H1 (cell line): Measurements from ENCODE around the gene SCGB1A1. TPM values are rescaled to one million over a fixed set of nuclear protein-coding genes. Genes with fewer than 3 reads are reported as not detected.
A peak's percentile ranks its signal among the peaks of the same experiment; 100 is the strongest.

Experiments used
- CTCF ChIA-PET: fragments of 300-600 bp; sonication (Branson Sonifier 250); formaldehyde crosslinking; loops from one replicate; lab custom pipeline; 2021; ENCODE audit not compliant: partially characterized antibody; lab: Charles Lee
- POLR2A ChIA-PET: fragments of 300-600 bp; sonication (Branson Sonifier 250); formaldehyde crosslinking; loops from one replicate; lab custom pipeline; 2021; ENCODE audit warnings: inconsistent platforms; ENCODE audit not compliant: partially characterized antibody; lab: Charles Lee
- DNase-seq, 2 experiments: peaks; one replicate each; pipeline versions ENCODE4 v3.0.0 to v3.0.0-alpha.2; 2010 to 2022; ENCODE audit warnings: low spot score in 2 of 2, low read depth in 1 of 2, mixed read lengths in 1 of 2
- FAIRE-seq: peaks from 2 replicates; lab custom pipeline; 2011; peaks lifted over from hg19 to GRCh38; lab: Jason Lieb, UNC
- H2AFZ ChIP-seq: 2 replicates; pipeline ENCODE4 v1.8.1; 2012; ENCODE audit warnings: low read length, inconsistent platforms
- H2AK5ac ChIP-seq: 2 replicates; pipeline ENCODE4 v1.6.1; 2013; ENCODE audit warnings: low read depth, low read length
- H2BK120ac ChIP-seq: replicated peaks from 2 replicates; pipeline ENCODE3; 2013; ENCODE audit warnings: low read depth, low read length, inconsistent platforms
- H2BK12ac ChIP-seq: 2 replicates; pipeline ENCODE4 v1.6.1; 2013; ENCODE audit warnings: low read depth, low read length
- H2BK15ac ChIP-seq: 2 replicates; pipeline ENCODE4 v1.6.1; 2013; ENCODE audit warnings: low read length
- H2BK20ac ChIP-seq: 2 replicates; pipeline ENCODE4 v1.6.1; 2013; ENCODE audit warnings: low read length
- H2BK5ac ChIP-seq: 2 replicates; pipeline ENCODE4 v1.6.1; 2013; ENCODE audit warnings: low read depth, low read length
- H3K14ac ChIP-seq: 2 replicates; pipeline ENCODE4 v1.6.1; 2013; ENCODE audit warnings: inconsistent platforms; ENCODE audit not compliant: insufficient read length
- H3K18ac ChIP-seq: 2 replicates; pipeline ENCODE4 v1.6.1; 2013; ENCODE audit warnings: low read length; ENCODE audit errors: extremely low read depth
- H3K23ac ChIP-seq: 2 replicates; pipeline ENCODE4 v1.6.1; 2013; ENCODE audit warnings: inconsistent platforms; ENCODE audit not compliant: insufficient read length
- H3K23me2 ChIP-seq: 2 replicates; pipeline ENCODE4 v1.6.1; 2013; ENCODE audit warnings: low read depth, low read length
- H3K27ac ChIP-seq: 2 replicates; pipeline ENCODE4 v1.6.1; 2011; ENCODE audit warnings: low read depth, low read length, inconsistent platforms
- H3K27me3 ChIP-seq, 4 experiments: replicated peaks in 1 of 4; 1 replicate in 1 of 4; 2 replicates in 3 of 4; pipeline versions ENCODE4 v1.6.1 to v1.8.1; 2011 to 2013; ENCODE audit warnings: low read length in 3 of 4, mild to moderate bottlenecking in 3 of 4, inconsistent platforms in 2 of 4, mixed read lengths in 2 of 4, moderate library complexity in 1 of 4; ENCODE audit not compliant: control insufficient read depth in 3 of 4, insufficient read depth in 3 of 4; ENCODE audit errors: extremely low read depth in 1 of 4
- H3K36me3 ChIP-seq, 4 experiments: 2 replicates each; pipeline versions ENCODE4 v1.6.1 to v1.8.1; 2011 to 2013; ENCODE audit warnings: mild to moderate bottlenecking in 4 of 4, low read length in 3 of 4, moderate library complexity in 2 of 4, control low read depth in 1 of 4, inconsistent platforms in 1 of 4; ENCODE audit not compliant: insufficient read depth in 4 of 4, control insufficient read depth in 2 of 4
- H3K4ac ChIP-seq: replicated peaks from 2 replicates; pipeline ENCODE3; 2013; ENCODE audit warnings: low read length, low read depth, mixed read lengths, inconsistent platforms; ENCODE audit not compliant: insufficient read length
- H3K4me1 ChIP-seq, 4 experiments: replicated peaks in 1 of 4; 1 replicate in 1 of 4; 2 replicates in 3 of 4; pipeline versions ENCODE4 v1.6.1 to v1.8.1; 2011 to 2013; ENCODE audit warnings: low read length in 3 of 4, inconsistent platforms in 2 of 4, mixed read lengths in 1 of 4; ENCODE audit not compliant: insufficient read depth in 4 of 4, control insufficient read depth in 3 of 4
- H3K4me2 ChIP-seq, 2 experiments: 2 replicates each; pipeline versions ENCODE4 v1.6.1 to v1.8.1; 2011 to 2013; ENCODE audit warnings: low read depth in 2 of 2, low read length in 2 of 2, control low read depth in 1 of 2, inconsistent platforms in 1 of 2, mild to moderate bottlenecking in 1 of 2; ENCODE audit not compliant: insufficient read depth in 1 of 2
- H3K4me3 ChIP-seq, 4 experiments: fragments of 200-600, 300-600 bp in 1 of 4; sonication (generic), shearing (Covaris generic), sonication (Bioruptor Twin) in 1 of 4; 2 replicates each; pipeline versions ENCODE4 v1.5.1 to v1.8.1; 2011 to 2016; ENCODE audit warnings: low read length in 4 of 4, low read depth in 3 of 4, control low read depth in 2 of 4, inconsistent platforms in 2 of 4, mild to moderate bottlenecking in 2 of 4, mixed read lengths in 1 of 4, moderate library complexity in 1 of 4; ENCODE audit not compliant: insufficient read depth in 2 of 4; ENCODE audit errors: extremely low read depth in 1 of 4
- H3K56ac ChIP-seq: replicated peaks from 2 replicates; pipeline ENCODE3; 2013; ENCODE audit warnings: low read depth, mild to moderate bottlenecking, mixed read lengths, low read length, inconsistent platforms; ENCODE audit not compliant: insufficient read length
- H3K79me1 ChIP-seq: 2 replicates; pipeline ENCODE4 v1.6.1; 2013; ENCODE audit warnings: low read depth, low read length, control low read depth
- H3K79me2 ChIP-seq, 2 experiments: 2 replicates each; pipeline versions ENCODE4 v1.6.1 to v1.8.1; 2012 to 2013; ENCODE audit warnings: low read length in 2 of 2, mild to moderate bottlenecking in 2 of 2, inconsistent platforms in 1 of 2; ENCODE audit not compliant: insufficient read depth in 2 of 2, control insufficient read depth in 1 of 2
- H3K9ac ChIP-seq, 4 experiments: replicated peaks in 1 of 4; 1 replicate in 1 of 4; 2 replicates in 3 of 4; pipeline versions ENCODE4 v1.6.1 to v1.8.1; 2011 to 2013; ENCODE audit warnings: low read depth in 3 of 4, low read length in 3 of 4, control low read depth in 2 of 4, mild to moderate bottlenecking in 2 of 4, moderate library complexity in 2 of 4, inconsistent platforms in 1 of 4; ENCODE audit errors: extremely low read depth in 1 of 4
- H3K9me3 ChIP-seq, 2 experiments: 2 replicates each; pipeline versions ENCODE4 v1.6.1 to v1.8.1; 2012 to 2013; ENCODE audit warnings: mild to moderate bottlenecking in 2 of 2, moderate library complexity in 2 of 2, control low read depth in 1 of 2, inconsistent platforms in 1 of 2, low read depth in 1 of 2, low read length in 1 of 2, mixed read lengths in 1 of 2; ENCODE audit not compliant: insufficient read depth in 2 of 2
- H4K20me1 ChIP-seq, 2 experiments: replicated peaks in 1 of 2; 2 replicates each; pipeline versions ENCODE3 to v1.8.1; 2011 to 2013; ENCODE audit warnings: inconsistent platforms in 2 of 2, low read length in 2 of 2, mild to moderate bottlenecking in 1 of 2; ENCODE audit not compliant: insufficient read depth in 2 of 2, control insufficient read depth in 1 of 2
- H4K5ac ChIP-seq: 2 replicates; pipeline ENCODE4 v1.6.1; 2013; ENCODE audit warnings: low read length, low read depth, mixed read lengths, inconsistent platforms; ENCODE audit not compliant: insufficient read length
- H4K8ac ChIP-seq: 2 replicates; pipeline ENCODE4 v1.8.0; 2013; ENCODE audit warnings: mild to moderate bottlenecking, moderate library complexity, low read length, inconsistent platforms; ENCODE audit not compliant: insufficient read depth; ENCODE audit errors: extremely low read depth
- H4K91ac ChIP-seq: replicated peaks from 2 replicates; pipeline ENCODE3; 2013; ENCODE audit warnings: low read length, mixed read lengths, inconsistent platforms; ENCODE audit not compliant: insufficient read length
- CHD2 ChIP-seq: IDR thresholded peaks from 2 replicates; pipeline ENCODE4 v1.6.1; 2012; ENCODE audit warnings: low read length, improper control_type of control experiment
- CTCF ChIP-seq, 3 experiments: IDR thresholded peaks; 1 replicate in 2 of 3; 2 replicates in 1 of 3; pipeline versions ENCODE4 v1.5.1 to v1.6.1; 2011; ENCODE audit warnings: low read length in 3 of 3, mild to moderate bottlenecking in 3 of 3, inconsistent platforms in 2 of 3, low read depth in 1 of 3, moderate library complexity in 1 of 3; ENCODE audit not compliant: insufficient read depth in 1 of 3; ENCODE audit errors: control extremely low read depth in 1 of 3
- TBP ChIP-seq: IDR thresholded peaks from 2 replicates; pipeline ENCODE4 v1.6.1; 2011; ENCODE audit warnings: low read depth, low read length, improper control_type of control experiment
- WGBS, 2 experiments: shearing (Covaris generic) in 1 of 2; methylation state at CpG; one replicate each; pipeline versions ENCODE4 v1.1.6 to v1.1.7; 2013 to 2015; ENCODE audit warnings: low lambda C conversion rate in 2 of 2, mixed read lengths in 2 of 2, inconsistent platforms in 1 of 2, low coverage in 1 of 2, missing lambda C conversion rate in 1 of 2; ENCODE audit not compliant: insufficient replicate concordance in 2 of 2, insufficient coverage in 1 of 2, insufficient read length in 1 of 2; ENCODE audit errors: extremely low coverage in 1 of 2, missing lambda C conversion rate in 1 of 2; 5-methylcytosine and 5-hydroxymethylcytosine counted together
- polyA plus RNA-seq, 7 experiments: library from polyadenylated mRNA; depleted of rRNA in 3 of 7; stranded (reverse) in 5 of 7; unstranded in 2 of 7; fragments of >200 nt in 5 of 7; fragments of 200-250 nt in 2 of 7; gene quantifications; 1 replicate in 5 of 7; 2 replicates in 1 of 7; 4 replicates in 1 of 7; pipeline versions ENCODE4 v1.2.1 to v1.2.3, GENCODE V29; 2011 to 2013; ENCODE audit warnings: missing spikeins in 2 of 7, mixed read lengths in 2 of 7
- total RNA-seq: library from RNA; stranded (reverse); fragmentation: NEBNext Ultra II Directional; extraction: Animal tissue kit (Norgen Biotek cat#: 25700); gene quantifications from 2 replicates; pipeline ENCODE4 v1.2.1, GENCODE V29; 2021

The SCGB1A1 gene
- total and polyA plus RNA-seq, 2 of the 8 experiments (the other 6 are each of a cell fraction or from before 2014, with no cell fraction given): not detected

GRCh38 chr11:62393061-62393611 lies 25.7 kb upstream of the SCGB1A1 start:
- CTCF ChIA-PET: interaction anchor here (0.6 to 8.6 kb wide), 19 partner anchors 11 to 394 kb away, joined by 3 to 113 read pairs (median 7); partner anchors contain the start of genes AHNAK, SCGB1A1 and TMEM179B
- no peak for FAIRE-seq

More at GRCh38 chr11:62393061-62393611, 25.7 kb upstream of the SCGB1A1 start:
- Histone ChIP-seq H3K23me2 (no peaks in the 10 kb centered on the region), H2BK120ac (no peak overlapping the region), H2BK12ac (no peak overlapping the region), H3K36me3 (no peaks in the 10 kb centered on the region), H3K9me3 (no peaks in the 10 kb centered on the region), H3K18ac (no peak overlapping the region), H3K56ac (no peak overlapping the region), H2BK5ac (no peak overlapping the region), H3K4me1 (peaks cover 3 to 6% (median 4%) of the 10 kb centered on the region in 4 experiments; a peak in 5 of 7 replicates), H2AK5ac (no peak overlapping the region), H4K5ac (no peak overlapping the region), H3K14ac (no peak overlapping the region), H3K9ac (no peak overlapping the region), H3K27ac (no peak overlapping the region), H3K4me3 (no peak overlapping the region), H3K23ac (no peak overlapping the region), H3K27me3 (no peaks in the 10 kb centered on the region), H2BK20ac (no peak overlapping the region), H3K4ac (no peak overlapping the region), H2AFZ (no peak overlapping the region), H3K79me2 (no peaks in the 10 kb centered on the region), H2BK15ac (no peak overlapping the region), H4K20me1 (no peaks in the 10 kb centered on the region), H4K91ac (no peak overlapping the region), H3K4me2 (no peak overlapping the region), H4K8ac (no peak overlapping the region), H3K79me1 (no peaks in the 10 kb centered on the region)
- no peak for DNase-seq
- no peak for TF ChIP-seq CHD2
- TF ChIP-seq TBP: no peak
- peak in 2 of 3 experiments; percentile 6 to 21; a peak in 2 of 4 replicates for TF ChIP-seq CTCF (IDR thresholded peaks at IDR 0.05; ENCODE audit: control extremely low read depth in 1 of 3, insufficient read depth in 1 of 3, low read depth in 1 of 3, low read length in 3 of 3)
- POLR2A ChIA-PET: interaction anchor here (1.2 to 1.6 kb wide), 3 partner anchors 167 to 181 kb away, joined by 3 to 4 read pairs (median 4); partner anchors contain the start of gene EEF1G
- 82% methylated on average over 12 of the region's 12 CpGs; no CpG with 5 or more reads in 1 of the 2 experiments for WGBS, 2 experiments
